SK-N-DZ (cell line): Measurements from ENCODE around the gene KCNQ1OT1. TPM values are rescaled to one million over a fixed set of nuclear protein-coding genes. Genes with fewer than 3 reads are reported as not detected.

Experiments
- DNase-seq: peaks from one replicate; pipeline ENCODE4 v3.0.0-alpha.2; 2015; ENCODE audit warnings: low spot score
- polyA plus RNA-seq, 2 experiments: library from polyadenylated mRNA; depleted of rRNA; stranded (reverse); fragments of >200 nt; gene quantifications; 2 replicates each; pipeline ENCODE4 v1.2.3, GENCODE V29; 2014

The KCNQ1OT1 gene
- polyA plus RNA-seq (2014; cell fraction: cytosol; rRNA removed), result 0.01 TPM in 2 replicates
- 0.49 TPM in 2 replicates for polyA plus RNA-seq (2014; cell fraction: nucleus; rRNA removed)

- DNase-seq, result peak; percentile 92
Measured at GRCh38 chr11:2699531-2700414, at the start of gene KCNQ1OT1. KCNQ1OT1 (minus strand) TSS chr11:2699994.

- no peak for DNase-seq
Measured at GRCh38 chr11:2748814-2749554, 49.2 kb upstream of the KCNQ1OT1 start.

- no peak for DNase-seq
Measured at GRCh38 chr11:2748061-2748813, 48.4 kb upstream of the KCNQ1OT1 start.

- DNase-seq, result peak; percentile 18
Measured at GRCh38 chr11:2747248-2748027, 47.6 kb upstream of the KCNQ1OT1 start.

DNA sequence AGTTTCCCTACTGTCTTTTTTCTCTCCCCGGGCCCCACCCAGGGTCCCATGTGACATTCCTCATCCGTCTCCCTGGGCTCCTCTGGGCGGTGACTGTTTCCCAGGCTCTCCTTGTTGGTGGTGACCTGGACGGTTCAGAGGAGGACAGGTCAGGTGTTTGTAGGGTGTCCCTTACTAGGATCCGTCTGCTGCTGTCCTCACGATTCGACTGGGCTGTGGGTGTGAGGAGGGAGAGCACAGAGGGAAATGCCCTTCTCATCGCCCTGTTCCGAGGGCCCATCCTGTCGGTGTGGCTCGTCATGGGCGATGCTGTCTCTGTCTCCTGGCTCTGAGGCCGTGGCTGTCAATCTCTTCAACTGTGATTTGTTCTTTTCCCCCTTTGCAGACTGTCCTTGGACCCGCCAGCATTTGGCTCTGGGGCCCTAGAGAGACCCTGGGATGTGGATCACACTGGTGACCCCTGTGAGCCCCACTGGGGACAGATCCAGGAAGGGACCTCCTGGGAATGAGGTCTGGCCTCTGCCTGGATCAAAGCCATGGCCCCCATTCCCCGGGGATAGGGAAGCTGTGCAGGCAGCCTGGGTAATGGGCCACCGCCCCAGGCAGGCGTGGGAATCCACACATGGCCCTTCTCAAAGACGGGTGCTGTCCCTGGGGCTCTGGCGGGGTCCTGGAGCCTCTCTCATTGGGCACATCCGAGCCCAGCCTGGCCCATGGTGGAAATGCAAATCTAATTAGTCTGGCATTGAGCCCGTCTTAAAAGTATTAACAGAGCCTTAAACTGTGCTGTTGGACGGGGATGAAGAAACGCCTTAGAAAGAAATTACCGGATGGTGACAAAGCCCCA, 46.8 kb upstream of the KCNQ1OT1 start:
- DNase-seq, result no peak

DNA sequence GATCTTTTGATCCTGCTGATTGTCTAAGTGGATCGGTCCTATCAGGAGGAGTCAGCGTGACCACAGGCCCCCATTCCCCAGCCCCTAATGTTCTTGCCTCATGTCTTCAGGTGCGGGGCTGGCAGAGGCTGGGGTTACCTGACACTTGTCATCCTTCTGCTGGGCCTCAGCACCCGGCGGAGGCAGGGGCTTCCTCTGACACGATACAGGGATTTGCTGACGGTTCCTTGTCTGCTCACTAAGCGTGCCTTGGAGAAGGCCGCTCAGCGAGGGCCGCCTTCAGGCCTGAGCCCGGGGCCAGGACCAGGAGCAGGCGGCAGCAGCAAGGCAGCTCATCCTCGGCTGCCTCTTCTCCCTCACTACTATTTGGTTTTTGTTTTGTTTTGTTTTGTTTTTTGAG, 45.7 kb upstream of the KCNQ1OT1 start:
- no peak for DNase-seq

- no peak for DNase-seq
Measured at GRCh38 chr11:2744166-2744565, 44.4 kb upstream of the KCNQ1OT1 start.

GRCh38 chr11:2743427-2744110, 43.8 kb upstream of the KCNQ1OT1 start:
- no peak for DNase-seq

DNA sequence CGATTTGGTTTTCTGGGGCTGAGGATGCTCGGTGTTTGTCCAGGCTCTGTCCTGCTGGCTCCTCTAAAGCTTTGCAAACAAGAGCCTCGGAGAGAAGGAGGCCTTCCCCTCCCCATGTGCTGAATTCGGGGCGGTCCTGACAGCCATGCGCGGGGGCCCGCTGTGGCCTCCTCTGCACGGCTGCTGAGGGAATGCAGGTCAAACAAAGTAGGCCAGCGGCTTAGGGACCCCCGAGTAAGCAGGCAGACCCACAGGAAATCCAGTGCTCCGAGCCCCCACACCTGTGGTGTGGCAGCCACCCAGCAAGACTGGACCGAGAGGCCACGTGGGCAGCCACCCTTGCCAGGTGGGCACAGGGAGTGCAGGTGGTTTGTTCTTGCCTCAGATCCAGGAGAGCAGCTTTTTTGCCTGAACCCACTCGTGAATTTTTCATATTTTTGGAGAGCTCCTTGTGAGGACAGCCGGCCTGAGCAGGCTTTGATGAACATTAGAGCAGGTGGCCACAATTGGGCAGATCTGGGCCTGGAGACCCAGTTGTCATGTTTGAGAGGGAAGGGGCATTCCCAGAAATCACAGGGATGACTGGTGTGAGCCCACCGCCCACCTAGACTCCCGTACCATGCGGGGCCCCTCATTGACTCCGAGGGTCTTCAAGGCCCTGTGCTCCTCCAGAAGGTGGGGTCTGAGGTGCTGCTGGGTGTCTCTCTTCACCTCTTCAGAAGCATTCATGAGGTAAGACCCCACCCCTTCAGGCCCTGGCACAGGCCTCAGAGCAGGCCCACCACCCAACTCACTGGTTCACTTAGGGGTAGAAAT, 43.0 kb upstream of the KCNQ1OT1 start:
- DNase-seq, result no peak

DNA sequence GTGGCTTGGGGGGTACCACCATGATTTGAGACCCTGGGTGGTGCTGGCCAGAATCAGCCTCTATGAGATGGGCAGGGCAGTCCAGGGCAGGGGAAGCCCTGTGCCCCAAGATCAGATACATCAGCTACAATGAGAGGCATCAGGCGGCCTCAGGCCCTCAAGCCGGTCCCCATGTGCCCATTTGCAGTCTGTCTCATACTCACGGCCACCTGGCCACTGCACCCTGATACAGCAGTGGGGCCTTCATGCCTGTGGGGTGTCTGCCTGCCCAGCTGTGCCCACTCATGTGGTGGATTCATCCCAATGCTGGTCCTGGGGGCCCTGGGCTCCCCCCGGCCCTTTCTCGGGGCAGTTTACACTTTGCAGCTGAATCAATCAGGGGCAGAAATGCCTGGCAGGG, 42.4 kb upstream of the KCNQ1OT1 start:
- DNase-seq, result no peak

DNA sequence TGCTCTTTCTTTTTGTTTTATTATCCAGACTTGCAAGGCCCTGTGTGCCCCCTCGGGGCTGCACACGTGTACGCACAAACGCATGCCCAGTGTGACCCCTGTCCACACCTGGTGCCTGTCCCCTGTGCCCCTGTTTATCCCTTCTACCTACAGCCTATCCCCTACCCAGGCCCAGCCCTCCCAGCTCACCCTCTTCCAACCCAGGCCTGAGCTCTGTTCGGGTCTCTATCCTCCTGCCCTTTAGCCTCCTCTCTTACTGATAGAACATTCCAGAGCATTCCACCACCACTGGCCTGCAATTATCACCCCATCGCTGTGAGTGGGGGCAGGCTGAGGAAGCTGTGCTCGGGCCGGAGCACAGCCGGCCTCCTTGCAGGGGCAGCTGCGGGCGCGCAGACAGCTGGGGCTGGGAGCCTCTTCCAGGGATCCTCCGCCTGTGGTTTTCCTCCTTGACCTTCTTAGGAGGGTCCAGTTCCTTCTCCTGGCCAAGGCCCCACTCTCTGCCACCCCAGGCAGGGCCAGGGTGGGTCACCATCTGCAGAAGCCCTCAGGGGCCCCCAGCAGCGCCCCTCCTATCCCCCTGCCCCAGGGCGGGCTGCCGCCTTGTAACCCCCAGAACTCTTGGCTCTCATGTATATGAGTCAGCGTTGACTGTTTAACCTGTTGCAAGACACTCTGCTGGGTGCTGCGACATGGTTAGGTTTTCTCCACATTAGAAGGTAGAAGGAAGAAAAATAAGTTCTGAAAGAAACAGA, 41.8 kb upstream of the KCNQ1OT1 start:
- DNase-seq, result no peak

GRCh38 chr11:2741006-2741376, 41.2 kb upstream of the KCNQ1OT1 start:
- DNase-seq, result no peak

DNA sequence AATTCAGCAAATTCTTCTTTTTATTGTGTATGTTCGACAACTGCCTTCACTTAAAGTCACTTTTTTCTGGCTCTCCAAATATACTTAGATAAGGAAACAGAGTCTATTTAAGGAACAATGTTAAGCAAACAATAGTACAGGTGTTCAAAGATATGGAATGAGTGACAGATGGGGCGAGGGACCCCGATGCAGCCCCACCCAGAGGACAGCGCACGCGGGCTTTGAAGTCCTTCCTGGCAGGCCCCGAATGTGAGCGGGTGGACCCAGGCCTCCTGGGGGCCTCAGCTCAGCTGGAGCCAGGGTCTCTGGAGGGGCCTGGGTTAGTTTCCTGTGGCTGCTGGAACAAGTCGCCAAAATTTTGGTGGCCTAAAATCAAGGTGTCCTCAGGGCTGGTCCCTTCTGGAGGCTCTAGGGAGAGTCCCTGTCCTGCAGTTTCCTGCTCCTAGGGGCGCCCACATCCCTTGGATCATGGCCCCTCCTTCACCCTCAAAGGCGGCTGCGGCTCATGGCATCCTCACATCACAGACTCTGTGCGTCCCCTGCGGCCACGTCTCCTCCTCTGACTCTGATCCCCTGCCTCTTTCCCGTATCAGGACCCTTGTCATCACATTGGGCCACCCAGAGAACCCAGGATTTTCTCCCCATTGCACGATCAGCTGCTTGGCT, 40.6 kb upstream of the KCNQ1OT1 start:
- no peak for DNase-seq

DNA sequence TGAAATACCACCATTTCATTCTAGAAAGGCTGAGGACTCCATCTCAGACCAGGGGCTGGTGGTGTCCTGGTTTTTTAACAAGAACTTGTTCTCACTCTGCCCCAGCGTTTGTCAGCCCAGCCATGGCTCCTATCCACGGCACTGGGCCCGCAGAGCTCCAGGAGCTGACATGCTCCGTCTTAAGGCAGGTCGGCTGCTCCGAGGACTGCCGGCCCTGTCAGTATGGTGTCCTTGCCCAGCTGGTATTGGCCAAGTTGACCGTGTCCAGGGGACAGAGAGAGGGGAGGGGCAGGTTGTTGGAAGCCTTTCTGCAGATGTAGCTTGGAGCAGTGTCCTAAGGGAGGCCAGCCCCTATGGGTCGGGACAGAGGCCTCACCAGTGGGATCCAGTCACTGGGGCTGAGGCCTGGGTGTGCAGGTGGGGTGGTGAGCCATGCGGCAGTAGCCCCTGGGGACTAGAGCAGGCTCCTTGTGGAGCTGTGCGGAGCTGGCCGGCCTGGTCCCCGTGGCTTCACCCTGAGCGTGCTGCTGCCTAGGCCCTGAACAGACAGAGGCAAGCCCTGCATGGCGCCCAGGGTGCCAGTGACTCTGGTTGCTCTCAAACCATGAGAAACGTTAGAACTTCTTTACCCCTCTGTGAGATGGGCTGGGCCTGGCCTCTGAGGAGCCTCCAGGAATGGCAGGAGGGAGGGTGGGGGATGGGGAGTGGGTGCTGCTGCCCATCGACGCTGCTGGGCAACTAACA, 39.9 kb upstream of the KCNQ1OT1 start:
- no peak for DNase-seq

- DNase-seq, result no peak
Measured at GRCh38 chr11:2738551-2739431, 39.0 kb upstream of the KCNQ1OT1 start.

- no peak for DNase-seq
Measured at GRCh38 chr11:2737866-2738265, 38.1 kb upstream of the KCNQ1OT1 start.
